Hypothalamus (tissue), 51 donors: Measurements from ENCODE around the gene CASP12.
A peak's percentile ranks its signal among the peaks of the same experiment; 100 is the strongest.
"Not testable (repeated sequence)": the region's sequence is repeated elsewhere in the genome, so short reads cannot be mapped to it uniquely, and the experiment has no call there.

Source experiments
- DNase-seq, 51 donors: peaks; one replicate each; lab custom pipeline; 2025; lab: John Stamatoyannopoulos, UW

Gene CASP12

DNA sequence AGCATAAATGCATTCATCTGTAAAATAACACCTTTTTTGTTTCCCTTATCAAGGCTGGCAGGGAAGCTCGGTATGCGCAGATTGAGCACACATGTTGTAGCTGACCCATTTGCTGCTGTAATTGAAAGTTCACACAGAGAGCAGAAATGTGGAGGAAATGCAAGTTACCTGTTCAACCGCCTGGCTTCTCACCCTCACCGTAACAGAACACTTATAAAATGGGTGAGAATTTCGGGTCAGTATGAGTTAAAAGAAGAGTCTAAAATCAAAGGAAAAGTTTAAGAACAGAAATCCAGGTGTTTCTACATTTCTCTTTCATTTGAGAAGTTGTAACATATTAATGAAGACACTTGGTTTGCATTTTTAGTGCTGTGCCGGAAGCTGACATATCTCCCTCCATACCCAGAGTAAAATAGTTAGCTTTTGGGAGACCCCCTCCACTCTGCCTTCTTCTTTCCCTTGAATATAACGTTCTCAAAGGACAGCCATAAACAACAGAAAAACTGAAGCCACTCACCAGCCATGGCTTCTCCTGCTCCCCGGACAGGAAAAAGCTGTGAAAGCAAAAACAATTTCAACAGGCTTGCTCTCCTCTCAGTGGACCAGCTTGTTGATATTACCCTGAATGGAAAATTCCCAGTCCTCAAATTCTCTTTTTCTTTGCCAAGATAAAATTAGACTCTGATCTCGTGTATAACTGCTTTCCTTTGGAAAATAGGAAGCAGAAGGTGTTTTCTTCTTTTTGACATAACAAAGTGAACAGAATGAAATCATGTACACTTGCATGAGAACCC is at the start of gene CASP12:
TSS of gene CASP12 (minus strand) at position 570 of the 794 bp plus-strand sequence.
- no peak for DNase-seq

DNA sequence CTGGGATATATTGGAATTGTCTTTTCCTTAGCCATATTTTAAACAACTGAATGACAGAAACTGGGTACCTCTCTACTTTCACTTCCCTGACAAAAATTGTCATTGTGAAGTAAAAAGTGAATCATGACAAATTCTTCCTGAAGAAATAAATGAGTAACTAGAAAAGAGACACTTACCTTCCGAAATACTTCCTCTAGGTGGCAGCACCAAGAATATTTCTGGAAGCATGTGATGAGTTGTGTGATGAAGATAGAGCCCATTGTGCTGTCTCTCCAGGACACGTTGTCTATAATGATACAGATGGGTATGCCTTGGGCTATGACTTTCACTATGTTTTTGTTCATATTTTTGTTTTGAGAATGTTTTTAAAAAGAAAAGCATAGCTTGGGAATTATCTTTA is 48.6 kb upstream of the CASP12 start:
- peak in 1 of 51 donors; percentile 2 for DNase-seq

DNA sequence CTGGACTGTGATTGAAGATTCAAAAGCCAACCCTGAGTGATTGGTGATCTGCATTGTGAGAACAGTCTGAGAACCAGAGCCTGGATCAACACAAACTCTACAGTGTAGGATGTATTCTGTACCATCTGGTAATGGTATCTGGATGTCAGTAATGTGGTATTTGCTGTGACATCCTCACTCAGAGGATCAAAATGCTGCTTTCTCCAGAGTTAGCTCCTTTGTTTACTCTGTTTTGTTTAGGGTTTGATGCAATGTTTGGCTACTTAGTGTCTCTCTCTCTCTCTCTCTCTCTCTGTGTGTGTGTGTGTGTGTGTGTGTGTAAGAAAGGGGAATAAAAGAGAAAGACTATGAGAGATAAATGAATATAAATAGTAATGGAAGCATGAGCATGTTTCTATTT is 45.8 kb upstream of the CASP12 start:
- DNase-seq = no peak

DNA sequence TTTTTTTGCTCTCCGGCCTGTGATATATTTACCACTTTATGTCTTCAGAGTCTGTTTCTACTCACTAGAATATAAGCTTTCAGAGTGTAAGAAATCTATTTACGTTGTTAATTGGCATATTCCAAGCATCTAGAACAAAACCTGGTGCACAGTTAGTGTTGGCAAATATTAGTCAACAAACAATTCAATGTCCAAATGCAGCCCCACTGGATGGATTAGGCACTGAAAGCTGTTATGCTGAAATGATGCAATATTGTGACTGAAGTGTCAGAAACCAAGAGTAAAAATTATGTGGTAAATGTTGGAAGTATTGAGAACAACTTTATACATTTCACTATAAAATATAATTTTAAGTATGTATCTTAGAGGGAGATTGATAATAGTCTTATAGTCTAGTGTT is 45.3 kb upstream of the CASP12 start:
- DNase-seq = no peak

DNA sequence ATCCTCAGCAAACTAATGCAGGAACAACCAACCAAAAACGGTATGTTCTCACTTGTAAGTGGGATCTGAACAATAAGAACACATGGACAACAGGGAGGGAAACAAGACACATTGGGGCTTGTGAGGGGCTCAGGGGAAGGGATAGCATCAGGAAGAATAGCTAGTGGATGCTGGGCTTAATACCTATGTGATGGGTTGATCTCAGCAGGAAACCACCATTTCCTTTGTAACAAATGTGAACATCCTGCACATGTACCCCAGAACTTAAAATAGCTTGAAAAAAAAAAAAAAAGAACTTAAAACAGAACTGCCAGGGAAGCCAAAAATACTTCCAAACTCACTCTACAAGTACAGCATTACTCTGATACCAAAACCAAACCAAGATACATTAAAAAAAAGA is 36.3 kb upstream of the CASP12 start:
- DNase-seq = no peak

DNA sequence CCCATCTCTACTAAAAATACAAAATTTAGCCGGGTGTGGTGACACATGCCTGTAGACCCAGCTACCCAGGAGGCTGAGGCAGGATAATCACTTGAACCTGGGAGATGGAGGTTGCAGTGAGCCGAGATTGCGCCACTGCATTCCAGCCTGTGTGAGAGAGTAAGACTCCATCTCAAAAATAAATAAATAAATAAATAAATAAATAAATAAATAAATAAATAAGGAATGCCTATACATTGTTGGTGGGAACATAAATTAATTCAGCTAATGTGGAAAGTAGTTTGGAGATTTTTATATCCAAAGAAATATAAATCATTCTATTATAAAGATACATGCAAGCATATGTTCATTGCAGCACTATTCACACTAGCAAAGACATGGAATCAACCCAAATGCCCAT is 35.8 kb upstream of the CASP12 start:
- not testable (repeated sequence) for DNase-seq

DNA sequence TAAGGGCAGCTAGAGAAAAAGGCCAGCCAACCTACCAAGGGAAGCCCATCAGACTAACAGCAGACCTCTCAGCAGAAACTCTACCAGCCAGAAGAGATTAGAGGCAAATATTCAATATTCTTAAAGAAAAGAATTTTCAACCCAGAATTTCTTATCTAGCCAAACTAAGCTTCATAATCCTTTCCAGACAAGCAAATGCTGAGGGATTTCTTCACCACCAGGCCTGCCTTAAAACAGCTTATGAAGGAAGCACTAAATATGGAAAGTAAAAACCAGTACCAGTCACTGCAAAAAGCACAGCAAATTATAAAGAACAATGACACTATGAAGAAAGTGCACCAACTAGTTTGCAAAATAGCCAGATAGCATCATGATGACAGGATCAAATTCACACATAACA is 30.6 kb upstream of the CASP12 start:
- no peak for DNase-seq

DNA sequence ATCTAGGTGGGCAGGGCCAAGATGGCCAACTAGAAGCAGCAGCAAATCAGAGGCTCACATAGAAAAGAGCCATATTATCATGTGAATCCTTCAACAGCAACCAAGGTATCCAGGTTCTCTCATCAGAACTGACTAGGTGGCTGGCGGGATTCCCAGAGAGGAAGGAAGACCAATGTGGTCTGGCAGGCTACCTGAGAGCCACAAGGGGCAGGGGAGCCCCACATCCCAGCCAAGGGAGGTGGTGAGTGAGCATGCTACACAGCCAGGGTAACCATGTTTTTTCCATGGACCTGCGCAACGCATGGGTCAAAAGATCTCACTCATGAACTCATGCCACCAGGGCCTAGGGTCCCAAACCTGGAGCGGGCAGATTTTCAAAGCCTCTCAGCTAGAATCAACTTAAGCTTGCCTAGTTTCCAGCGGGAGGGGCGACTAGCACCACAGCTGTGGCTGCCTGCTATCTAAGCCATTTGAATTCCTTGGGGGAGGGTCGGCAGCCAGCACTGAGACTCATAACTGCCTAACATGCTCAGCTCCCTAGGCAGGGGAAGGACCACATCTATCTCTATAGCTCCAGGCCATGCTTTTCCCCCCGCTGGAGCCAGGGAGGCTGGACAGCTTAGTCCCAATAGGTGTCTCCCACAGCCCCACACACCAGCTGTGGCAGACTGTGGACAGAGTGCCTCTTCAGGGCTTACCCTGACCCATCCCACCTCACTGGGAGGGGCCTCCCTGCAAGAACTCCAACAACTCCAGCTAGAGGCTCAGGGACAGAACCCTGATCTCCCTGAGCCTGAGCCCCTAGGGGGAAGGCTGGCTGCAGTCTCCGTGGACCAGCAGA is 28.7 kb upstream of the CASP12 start:
- no peak for DNase-seq

DNA sequence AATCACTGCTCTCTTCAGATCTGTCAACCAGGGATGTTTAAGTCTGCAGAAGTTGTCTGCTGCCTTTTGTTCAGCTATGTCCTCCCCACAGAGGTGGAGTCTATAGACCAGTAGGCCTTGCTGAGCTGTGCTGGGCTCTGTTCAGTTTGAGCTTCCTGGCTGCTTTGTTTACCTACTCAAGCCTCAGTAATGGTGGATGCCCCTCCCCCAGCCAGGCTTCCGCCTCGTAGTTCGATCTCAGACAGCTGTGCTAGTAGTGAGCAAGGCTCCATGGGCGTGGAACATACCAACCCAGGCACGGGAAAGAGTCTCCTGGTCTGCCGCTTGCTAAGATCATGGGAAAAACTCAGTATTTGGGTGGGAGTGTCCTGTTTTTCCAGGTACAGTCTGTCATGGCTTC is 27.6 kb upstream of the CASP12 start:
- no peak for DNase-seq

DNA sequence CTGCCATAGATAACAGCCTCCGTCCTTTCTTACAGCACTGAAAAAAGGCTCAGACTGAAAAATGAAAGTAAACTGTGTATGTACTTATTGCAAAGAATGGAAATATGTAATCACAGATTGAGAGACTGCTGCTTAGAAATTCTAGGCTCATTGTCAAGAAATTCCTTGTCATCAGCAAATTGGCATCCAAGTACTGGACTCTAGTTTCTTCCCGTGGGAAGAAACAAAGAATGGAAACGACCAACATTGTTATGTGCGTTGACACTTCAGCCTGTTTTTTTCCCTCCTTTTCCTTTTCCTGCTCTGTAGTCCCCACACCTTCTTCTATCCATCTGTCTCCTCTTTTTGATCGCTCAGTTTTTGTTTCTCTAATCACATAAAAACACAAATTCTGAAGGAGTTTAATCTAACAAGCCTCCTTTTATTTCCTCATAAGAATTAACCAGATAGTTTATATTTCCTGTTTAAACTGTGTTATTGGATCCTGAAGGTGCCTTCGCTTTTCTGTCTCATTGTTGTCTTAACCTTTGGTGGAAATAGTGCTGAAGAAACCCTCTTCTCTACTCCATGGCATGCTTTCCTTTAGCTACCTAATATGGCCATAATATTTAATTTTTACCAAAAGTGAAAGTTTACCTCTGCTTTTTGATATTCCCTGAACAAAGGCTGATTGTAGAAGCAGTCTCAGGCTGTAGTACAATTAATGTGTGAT is 20.0 kb upstream of the CASP12 start:
- no peak for DNase-seq

DNA sequence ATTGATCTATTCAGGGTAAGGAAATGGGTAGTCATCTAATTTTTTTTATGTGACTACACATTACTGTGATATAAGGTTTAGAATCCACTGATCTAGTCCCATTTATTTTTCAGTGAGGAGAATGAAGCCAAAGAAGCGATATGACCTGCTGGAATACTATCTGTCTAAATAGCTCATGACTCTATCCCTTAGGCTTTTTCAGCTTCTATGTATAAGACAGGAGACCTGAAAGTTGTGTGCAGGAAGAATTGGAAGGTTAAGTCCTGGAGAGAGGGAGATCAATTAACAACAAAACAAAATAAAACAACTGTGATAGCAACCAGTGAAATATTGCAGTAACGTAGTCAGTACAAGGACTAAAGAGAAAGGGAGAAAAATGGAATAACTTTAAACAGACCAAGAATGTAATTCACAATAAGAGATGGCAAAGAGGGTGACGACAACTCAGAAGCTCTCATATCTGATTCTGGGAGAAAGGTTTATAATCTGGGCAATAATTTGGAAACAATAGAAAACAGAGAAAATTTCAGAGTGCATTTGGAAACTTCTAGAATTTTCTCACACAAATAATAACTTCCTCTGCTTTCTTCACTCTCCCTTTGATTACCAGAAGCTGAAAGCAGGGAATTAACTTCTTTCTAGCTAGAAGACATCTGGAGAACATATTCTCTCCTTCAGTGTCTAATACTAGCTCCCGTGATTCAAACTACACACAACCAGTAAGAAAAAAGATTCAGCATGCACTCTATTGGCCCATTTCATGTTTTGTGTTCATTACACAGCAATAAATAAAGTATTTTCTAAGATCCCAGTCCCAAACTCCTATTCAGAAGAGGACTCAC is 19.2 kb upstream of the CASP12 start:
- DNase-seq = no peak

DNA sequence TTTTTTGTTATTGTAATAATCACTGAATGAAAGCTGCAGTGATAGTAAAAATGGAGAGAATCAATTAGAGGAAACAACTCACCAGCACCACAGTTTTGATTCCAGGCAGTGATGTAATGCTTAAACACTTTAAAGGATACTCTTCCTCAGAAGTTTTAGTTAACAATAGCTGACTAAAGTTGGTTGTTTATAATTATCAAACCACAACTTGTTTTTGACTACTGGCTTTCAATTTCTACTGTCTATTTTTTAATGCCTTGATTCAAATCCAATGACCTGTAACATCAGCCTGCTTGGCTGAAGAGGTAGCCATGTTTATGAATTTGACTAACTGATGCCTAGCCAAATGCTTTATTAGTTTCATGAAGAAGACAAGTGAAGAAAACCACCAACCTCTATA is 18.2 kb upstream of the CASP12 start:
- DNase-seq = no peak

DNA sequence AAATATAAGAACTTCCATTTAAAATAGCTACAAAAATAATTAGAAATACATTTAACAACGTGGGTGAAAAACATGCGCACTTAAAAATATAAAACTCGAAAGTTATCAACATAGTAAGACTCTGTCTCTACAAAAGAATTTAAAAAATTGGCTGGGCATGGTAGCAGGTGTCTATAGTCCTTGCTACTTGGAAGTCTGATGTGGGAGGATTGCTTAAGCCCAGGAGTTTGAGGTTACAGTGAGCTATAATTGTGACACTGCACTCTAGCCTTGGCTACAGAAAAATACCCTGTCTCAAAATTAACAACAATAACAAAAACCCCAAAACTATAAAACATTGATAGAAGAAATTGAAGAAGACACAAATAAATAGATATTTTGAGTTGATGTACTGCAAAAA is 13.8 kb upstream of the CASP12 start:
- DNase-seq = no peak

DNA sequence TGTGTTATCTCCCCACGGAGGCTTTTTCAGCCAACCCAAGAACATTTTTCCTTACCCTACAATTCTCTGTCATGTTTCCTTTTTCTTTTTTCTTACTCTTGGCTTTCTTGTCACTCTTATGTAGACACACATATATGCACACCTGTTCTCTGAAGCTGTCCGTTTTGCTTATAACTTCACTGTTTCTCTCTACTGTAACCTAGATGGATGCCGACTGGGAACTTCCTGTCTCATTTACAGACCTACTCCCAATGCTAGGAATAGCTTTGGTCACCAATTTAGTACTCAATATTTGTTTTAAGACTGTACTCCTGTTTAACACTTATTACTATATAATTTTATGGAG is 9.9 kb upstream of the CASP12 start:
- DNase-seq = no peak

DNA sequence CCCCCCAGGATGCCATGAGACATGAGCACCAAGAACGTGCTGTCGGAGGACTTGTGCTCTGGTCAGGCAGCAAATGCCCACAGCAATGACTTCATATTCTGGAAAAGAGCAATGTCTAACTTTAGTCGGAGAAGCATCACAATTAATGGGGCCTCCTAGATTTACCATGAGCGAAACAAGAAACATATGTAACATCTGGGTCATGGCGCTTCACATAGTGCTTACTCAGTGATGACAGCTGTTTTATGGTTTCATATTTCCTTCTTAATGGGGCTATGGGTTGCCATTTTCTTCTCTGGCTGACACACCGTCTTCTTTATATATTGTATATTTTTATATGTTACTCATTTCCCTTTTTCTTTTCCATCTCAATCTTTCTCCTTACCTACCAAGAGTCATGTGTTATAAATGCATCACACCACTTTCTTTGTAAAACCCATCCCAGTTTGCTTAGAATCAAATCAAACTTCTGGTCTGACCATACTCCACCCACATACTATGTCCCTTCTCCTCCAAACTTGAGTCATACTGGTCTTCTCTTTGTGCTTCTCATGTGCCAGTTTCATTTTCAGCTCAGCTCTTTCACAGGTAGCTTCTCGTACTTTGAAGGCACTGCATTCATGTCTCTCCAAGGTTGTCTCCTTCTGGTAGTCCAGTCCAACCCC is 9.4 kb upstream of the CASP12 start:
- no peak for DNase-seq

DNA sequence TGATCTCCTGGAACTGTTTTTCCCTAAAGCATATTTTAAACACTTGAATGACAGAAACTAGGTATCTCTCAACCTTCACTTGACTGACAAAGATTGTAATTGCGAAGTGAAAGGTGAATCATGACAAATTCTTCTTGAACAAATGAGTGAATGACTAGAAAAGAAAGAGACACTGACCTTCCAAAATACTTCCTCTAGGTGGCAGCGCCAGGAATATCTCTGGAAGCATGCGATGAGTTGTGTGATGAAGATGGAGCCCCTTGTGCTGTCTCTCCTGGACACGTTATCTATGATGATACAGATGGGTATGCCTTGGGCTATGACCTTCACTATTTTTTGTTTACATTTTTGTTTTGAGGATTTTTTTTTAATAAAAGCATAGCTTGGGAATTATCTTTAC is 7.0 kb upstream of the CASP12 start:
- no peak for DNase-seq

DNA sequence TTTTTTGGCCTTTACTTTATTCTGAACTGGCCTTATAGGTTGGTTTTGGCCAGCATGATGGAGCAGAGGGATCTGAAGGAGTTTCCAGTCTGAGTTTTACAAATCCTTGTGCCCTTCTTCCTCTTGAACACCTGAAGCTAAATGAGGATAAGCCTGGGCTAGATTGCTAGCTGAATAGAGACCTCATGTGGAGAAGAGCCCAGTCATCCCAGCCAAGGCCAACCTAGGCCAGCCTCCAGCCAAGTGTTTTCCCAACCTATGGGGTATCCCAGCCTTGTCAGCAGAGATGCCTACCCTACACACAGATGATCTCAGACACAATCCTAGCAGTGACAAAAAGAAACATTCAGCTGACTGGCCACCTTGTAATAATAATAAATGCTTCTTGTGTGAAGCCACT is 966 bp upstream of the CASP12 start:
- no peak for DNase-seq

DNA sequence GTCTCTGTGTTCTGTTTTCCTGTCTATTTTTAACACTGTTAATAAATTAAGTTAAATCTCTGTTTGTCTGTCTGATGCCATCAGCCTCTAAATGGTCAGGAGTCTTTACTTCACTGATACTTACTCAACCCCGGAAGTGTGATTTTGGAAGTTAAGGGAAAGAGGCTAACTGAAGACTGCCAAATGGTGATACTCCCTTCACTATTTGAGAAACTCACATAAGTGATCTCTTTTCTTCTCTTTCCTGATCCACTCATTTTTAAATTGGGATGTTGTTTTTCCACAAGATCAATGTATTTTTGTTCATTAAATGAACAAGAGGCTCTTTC is 389 bp upstream of the CASP12 start:
- no peak for DNase-seq

DNA sequence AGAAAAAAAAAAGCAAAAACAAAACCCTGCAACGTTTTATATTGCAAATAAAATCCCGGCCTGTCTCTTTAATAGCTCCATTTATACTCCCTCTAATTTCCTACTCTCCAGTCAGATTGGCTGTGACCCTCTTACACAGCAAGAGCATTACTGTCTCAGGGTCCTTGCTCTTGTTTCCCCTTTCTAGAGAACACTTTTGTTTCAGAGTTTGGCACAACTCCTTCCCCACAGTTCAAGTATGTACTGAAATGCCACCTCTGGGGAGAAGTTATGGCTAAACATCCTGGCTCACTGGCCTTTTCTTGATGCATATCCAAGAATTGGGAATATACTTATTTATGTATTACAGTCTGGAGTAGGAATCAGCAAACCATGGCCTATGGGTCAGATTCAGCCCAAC is 2.6 kb downstream of the CASP12 start:
- no peak for DNase-seq

DNA sequence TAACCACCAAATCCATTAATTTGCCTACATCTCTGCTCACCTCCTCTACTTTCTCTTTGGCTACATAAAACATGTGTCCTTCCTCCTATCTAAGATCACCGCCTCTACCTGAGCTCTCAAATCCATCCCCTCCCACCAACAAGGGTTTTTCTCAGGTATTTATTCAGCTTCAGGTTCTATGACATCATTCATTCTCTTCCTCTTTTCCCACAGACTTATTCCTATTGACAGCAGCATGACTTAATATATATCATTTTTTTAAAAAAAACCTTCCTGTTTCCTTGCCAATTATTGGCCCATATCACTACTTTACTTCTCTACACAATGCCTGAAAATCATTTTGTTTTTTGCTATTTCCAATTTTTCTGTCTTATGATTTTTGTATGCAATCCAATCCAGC is 4.4 kb downstream of the CASP12 start:
- DNase-seq = no peak
